GM18868 (cell line): ENCODE measurements around the gene BAX.
A peak's percentile ranks its signal among the peaks of the same experiment; 100 is the strongest.
"Not testable (repeated sequence)": the region's sequence is repeated elsewhere in the genome, so short reads cannot be mapped to it uniquely, and the experiment has no call there.

Source experiments
- ATAC-seq: cut with Tn5 transposase; IDR thresholded peaks from one replicate; pipeline ENCODE4 v1.9.1; 2021; ENCODE audit warnings: mild to moderate bottlenecking, moderate library complexity; ENCODE audit not compliant: unreplicated experiment

The BAX gene

GRCh38 chr19:48954595-48955307, at the start of gene BAX:
BAX (plus strand) TSS chr19:48954875; CDS start chr19:48954929, 54 bp downstream.
- ATAC-seq: peak; percentile 76

GRCh38 chr19:48905664-48906063, 49.0 kb upstream of the BAX start:
- no peak for ATAC-seq

GRCh38 chr19:48906324-48906723, 48.4 kb upstream of the BAX start:
- ATAC-seq: no peak

- ATAC-seq: no peak
Observed at GRCh38 chr19:48907671-48908070, 47.0 kb upstream of the BAX start.

GRCh38 chr19:48909424-48910077, 45.1 kb upstream of the BAX start:
- not testable (repeated sequence) for ATAC-seq

GRCh38 chr19:48910803-48911202, 43.9 kb upstream of the BAX start:
- no peak for ATAC-seq

- ATAC-seq: no peak
Observed at GRCh38 chr19:48913114-48913889, 41.4 kb upstream of the BAX start.

GRCh38 chr19:48914181-48914580, 40.5 kb upstream of the BAX start:
- ATAC-seq: no peak

- ATAC-seq: no peak
Observed at GRCh38 chr19:48915757-48916156, 38.9 kb upstream of the BAX start.

GRCh38 chr19:48918071-48918470, 36.6 kb upstream of the BAX start:
- no peak for ATAC-seq

GRCh38 chr19:48918801-48919247, 35.9 kb upstream of the BAX start:
- ATAC-seq: no peak

- ATAC-seq: not testable (repeated sequence)
Observed at GRCh38 chr19:48919271-48919670, 35.4 kb upstream of the BAX start.

GRCh38 chr19:48920949-48921348, 33.7 kb upstream of the BAX start:
- ATAC-seq: no peak

GRCh38 chr19:48921721-48922500, 32.8 kb upstream of the BAX start:
- ATAC-seq: no peak

GRCh38 chr19:48922548-48923490, 31.9 kb upstream of the BAX start:
- ATAC-seq: no peak

GRCh38 chr19:48925240-48925843, 29.3 kb upstream of the BAX start:
- ATAC-seq: no peak

GRCh38 chr19:48925890-48926289, 28.8 kb upstream of the BAX start:
- ATAC-seq: not testable (repeated sequence)

GRCh38 chr19:48926909-48927308, 27.8 kb upstream of the BAX start:
- no peak for ATAC-seq

- ATAC-seq: not testable (repeated sequence)
Observed at GRCh38 chr19:48927692-48928091, 27.0 kb upstream of the BAX start.
